Measurements from ENCODE around the gene GPC6. TPM values are rescaled to one million over a fixed set of nuclear protein-coding genes. Genes with fewer than 3 reads are reported as not detected.
"Not testable (repeated sequence)": the region's sequence is repeated elsewhere in the genome, so short reads cannot be mapped to it uniquely, and the experiment has no call there.

GPC6 gene
- total RNA-seq, 1 donor from 2014 or later: 18.7 TPM

DNA sequence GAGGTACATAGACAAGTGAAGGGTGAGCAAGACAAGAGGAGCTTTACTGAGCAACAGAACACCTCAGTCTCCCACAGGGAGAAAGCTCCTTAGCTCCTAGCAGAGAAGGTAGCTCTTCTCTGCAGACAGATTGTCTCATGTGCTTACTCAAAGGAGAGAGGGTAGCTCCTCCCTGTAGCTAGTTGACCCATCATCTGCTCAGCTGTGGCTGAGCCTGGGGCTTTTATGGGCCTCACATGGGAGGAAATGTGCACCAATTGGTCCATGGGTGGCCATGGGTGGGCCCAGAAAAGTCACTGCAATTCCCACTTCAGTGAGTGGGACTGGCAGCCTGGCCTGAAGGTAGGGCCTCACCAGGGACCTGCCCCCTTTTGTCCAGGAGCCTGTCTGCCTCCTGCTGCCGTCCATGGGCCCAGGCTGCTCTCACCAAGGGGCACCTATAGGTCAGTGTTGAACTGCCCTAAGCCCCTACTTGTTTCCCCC lies 246.2 kb downstream of the GPC6 start:
- TF ChIP-seq, protein P1, sequence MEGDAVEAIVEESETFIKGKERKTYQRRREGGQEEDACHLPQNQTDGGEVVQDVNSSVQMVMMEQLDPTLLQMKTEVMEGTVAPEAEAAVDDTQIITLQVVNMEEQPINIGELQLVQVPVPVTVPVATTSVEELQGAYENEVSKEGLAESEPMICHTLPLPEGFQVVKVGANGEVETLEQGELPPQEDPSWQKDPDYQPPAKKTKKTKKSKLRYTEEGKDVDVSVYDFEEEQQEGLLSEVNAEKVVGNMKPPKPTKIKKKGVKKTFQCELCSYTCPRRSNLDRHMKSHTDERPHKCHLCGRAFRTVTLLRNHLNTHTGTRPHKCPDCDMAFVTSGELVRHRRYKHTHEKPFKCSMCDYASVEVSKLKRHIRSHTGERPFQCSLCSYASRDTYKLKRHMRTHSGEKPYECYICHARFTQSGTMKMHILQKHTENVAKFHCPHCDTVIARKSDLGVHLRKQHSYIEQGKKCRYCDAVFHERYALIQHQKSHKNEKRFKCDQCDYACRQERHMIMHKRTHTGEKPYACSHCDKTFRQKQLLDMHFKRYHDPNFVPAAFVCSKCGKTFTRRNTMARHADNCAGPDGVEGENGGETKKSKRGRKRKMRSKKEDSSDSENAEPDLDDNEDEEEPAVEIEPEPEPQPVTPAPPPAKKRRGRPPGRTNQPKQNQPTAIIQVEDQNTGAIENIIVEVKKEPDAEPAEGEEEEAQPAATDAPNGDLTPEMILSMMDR (conservative IDR thresholded peaks at IDR 0.05; ENCODE audit: low read depth, low read length): no peak
- DNase-seq (ENCODE audit: low read depth): no peak
- H3K4me3 ChIP-seq (ENCODE audit: low read depth, low read length): no peak overlapping the region

DNA sequence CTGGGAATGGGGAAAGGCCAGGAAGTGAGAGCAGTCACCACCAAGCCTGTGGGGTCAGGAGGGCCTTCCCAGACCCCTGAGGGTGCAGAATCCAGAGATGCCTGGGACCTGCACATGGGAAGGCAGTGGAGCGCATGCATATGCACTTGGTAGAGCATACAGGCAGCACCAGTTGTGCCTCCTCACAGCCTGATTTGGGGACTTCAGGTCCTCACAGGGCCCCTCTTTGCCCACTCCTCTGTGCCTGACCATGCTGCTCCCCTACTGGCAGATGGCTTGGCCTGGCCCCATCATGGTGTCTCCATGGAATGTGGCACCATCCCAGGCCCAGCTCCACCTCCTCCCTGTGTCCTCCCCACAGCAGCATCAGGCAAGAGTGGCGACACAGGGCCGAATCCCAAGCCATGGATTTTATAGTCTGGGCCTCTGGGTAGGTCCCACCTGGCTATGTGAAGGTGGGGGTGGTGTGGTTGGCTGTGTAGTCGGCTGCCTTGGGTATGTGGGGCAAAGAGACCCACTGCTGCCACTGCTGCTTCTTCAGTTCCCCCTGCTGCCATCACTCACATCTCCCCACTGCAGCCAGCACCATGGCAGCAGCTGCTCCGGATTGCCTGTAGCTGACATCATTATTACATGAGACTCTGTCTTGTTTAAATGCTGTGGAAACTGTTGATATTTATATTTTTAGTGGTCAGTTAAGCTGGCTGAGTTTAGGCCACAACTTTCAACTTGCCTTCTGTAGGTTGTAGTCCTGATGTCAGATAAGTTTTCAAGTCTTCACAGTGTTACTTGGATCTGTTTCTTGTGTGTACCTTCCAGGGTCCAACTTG lies 247.0 kb downstream of the GPC6 start:
- TF ChIP-seq, protein P1 (conservative IDR thresholded peaks at IDR 0.05; ENCODE audit: low read depth, low read length): no peak
- H3K4me3 ChIP-seq (ENCODE audit: low read depth, low read length): no peak overlapping the region
- DNase-seq (ENCODE audit: low read depth): no peak

DNA sequence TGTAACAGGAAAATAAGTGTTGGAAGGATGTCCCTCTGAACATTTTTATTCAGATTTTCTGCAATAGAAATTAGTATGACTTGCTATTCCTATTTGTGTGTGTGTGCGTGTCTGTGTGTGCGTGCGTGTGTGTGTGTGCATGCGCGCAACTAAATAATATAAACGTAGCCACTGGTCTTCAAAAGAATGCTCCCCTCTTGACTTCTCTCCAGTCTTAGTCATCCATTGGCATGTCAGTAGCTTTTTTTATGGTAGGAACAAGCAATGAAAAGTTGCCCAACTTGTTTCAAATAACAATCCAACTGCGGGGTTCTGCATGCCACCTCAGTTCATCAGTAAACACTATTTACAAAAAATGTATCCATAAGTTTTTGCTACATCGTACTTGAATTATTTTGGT lies 249.6 kb downstream of the GPC6 start:
- TF ChIP-seq, protein P1 (conservative IDR thresholded peaks at IDR 0.05; ENCODE audit: low read depth, low read length): no peak
- DNase-seq (ENCODE audit: low read depth): peak; percentile 32
- no peak overlapping the region for H3K4me3 ChIP-seq (ENCODE audit: low read depth, low read length)

DNA sequence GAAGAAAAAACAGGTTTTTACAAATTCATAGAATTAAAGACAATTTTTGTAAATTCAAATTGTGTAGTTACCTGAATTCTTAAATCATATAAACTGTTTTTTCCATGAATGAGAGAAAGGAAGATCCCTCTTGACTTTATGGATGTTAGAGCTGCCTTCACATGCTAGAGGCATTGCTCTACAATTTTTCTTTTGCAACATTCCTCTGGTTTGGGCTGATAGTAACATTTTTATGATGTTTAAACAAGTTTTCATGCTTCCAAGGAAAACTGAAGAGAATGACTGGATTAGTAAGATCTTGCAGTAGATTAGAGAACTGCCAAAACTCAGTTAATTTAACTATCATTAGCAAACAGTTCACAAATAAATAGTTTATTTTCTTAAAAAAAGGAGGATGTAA lies 250.6 kb downstream of the GPC6 start:
- TF ChIP-seq, protein P1 (conservative IDR thresholded peaks at IDR 0.05; ENCODE audit: low read depth, low read length): no peak
- no peak for DNase-seq (ENCODE audit: low read depth)
- no peak overlapping the region for H3K4me3 ChIP-seq (ENCODE audit: low read depth, low read length)

DNA sequence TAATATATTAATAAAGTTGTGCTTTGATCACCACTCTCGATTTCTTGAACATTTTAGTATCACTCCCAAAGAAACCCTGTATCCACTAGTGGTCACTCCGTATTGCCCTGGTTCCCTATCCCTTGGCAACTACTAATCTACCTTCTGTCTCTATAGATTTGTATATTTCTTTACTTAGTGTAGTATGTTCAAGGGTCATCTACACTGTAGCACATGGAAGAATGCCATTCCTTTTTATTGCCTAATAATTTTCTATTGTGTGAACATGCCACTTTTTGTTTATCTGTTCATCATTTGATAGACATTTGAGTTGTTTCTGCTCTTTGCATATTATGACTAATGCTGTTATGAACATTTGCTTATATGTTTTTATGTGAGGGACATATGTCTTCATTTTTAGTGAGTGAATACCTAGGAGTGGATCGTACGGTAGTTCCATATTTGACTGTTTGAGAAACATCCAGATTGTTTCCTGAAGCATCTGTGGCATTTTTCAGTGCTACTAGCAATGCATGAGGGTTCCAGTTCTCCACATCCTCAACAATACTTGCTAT lies 254.0 kb downstream of the GPC6 start:
- DNase-seq (ENCODE audit: low read depth): no peak
- no peak overlapping the region for H3K4me3 ChIP-seq (ENCODE audit: low read depth, low read length)
- TF ChIP-seq, protein P1 (conservative IDR thresholded peaks at IDR 0.05; ENCODE audit: low read depth, low read length): no peak

DNA sequence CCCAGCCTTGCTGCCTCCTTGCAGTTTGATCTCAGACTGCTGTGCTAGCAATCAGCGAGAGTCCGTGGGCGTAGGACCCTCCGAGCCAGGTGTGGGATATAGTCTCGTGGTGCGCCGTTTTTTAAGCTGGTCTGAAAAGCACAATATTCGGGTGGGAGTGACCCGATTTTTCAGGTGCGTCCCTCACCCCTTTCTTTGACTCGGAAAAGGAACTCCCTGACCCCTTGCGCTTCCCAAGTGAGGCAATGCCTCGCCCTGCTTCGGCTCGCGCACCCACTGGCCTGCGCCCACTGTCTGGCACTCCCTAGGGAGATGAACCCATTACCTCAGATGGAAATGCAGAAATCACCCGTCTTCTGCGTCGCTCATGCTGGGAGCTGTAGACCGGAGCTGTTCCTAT lies 269.5 kb downstream of the GPC6 start:
- not testable (repeated sequence) for H3K4me3 ChIP-seq (ENCODE audit: low read depth, low read length); DNase-seq (ENCODE audit: low read depth)

DNA sequence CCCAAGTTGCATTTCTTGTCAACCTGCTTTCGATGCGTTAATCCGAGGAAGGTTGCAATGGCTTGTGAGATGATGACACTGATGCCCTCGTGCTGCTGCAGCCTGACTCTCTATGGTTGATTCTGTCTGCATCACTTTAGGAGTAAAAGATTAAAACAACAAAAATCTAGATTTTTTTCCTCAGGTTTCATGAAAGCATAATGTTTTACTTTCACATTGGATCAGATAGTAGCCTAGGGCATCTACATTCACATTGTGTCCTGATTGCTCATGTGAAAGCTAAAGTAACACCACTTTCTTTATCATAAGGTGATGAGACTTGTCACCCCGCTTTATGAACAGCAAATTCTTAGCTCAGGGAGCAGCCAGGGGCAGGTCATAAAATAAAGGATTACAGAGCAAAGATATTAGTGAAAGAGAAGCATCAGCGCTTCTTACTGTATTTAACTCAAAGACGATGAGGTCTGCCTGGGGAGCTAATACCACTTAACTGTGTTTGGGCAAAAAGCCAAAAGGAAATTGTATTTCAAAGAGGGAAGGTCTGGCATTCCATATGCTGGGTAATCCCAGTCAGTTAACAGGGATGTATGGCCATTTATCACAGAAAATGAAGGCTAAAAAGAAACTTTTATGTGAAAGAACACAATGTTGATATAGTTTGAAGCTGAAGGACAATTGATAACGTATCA lies 270.5 kb downstream of the GPC6 start:
- no peak overlapping the region for H3K4me3 ChIP-seq (ENCODE audit: low read depth, low read length)
- TF ChIP-seq, protein P1 (conservative IDR thresholded peaks at IDR 0.05; ENCODE audit: low read depth, low read length): no peak
- no peak for DNase-seq (ENCODE audit: low read depth)

Data from epithelial cell of proximal tubule (primary cell).